Glomerular visceral epithelial cell (primary cell): ENCODE results near the gene SWSAP1.
A peak's percentile ranks its signal among the peaks of the same experiment; 100 is the strongest.

Source experiments
- DNase-seq: peaks from one replicate; pipeline ENCODE4 v3.0.0-alpha.2; 2016; ENCODE audit errors: extremely low spot score

SWSAP1 gene

GRCh38 chr19:11355160-11356073, 19.0 kb upstream of the SWSAP1 start, which contains the start of gene PLPPR2:
Gene PLPPR2, plus strand, starts transcription at chr19:11355432. Its CDS starts 2,242 bp downstream, at chr19:11357674.
- peak; percentile 86 for DNase-seq

- no peak for DNase-seq
These were observed 18.4 kb upstream of the SWSAP1 start for GRCh38 chr19:11356074-11356397.

GRCh38 chr19:11356676-11357550, 17.6 kb upstream of the SWSAP1 start:
- DNase-seq: no peak

- no peak for DNase-seq
These were observed 15.0 kb upstream of the SWSAP1 start for GRCh38 chr19:11359421-11359820.

- DNase-seq: no peak
These were observed 13.3 kb upstream of the SWSAP1 start for GRCh38 chr19:11361037-11361770.

GRCh38 chr19:11361771-11362731, 12.4 kb upstream of the SWSAP1 start:
- DNase-seq: no peak

- DNase-seq: no peak
These were observed 10.6 kb upstream of the SWSAP1 start for GRCh38 chr19:11363881-11364280.

- DNase-seq: no peak
These were observed 10.1 kb upstream of the SWSAP1 start for GRCh38 chr19:11364296-11364904.

- DNase-seq: no peak
These were observed 9.5 kb upstream of the SWSAP1 start for GRCh38 chr19:11364935-11365334.

- no peak for DNase-seq
These were observed 8.8 kb upstream of the SWSAP1 start for GRCh38 chr19:11365557-11366117.

- no peak for DNase-seq
These were observed 6.9 kb upstream of the SWSAP1 start for GRCh38 chr19:11367528-11367927.

- no peak for DNase-seq
These were observed 3.7 kb upstream of the SWSAP1 start for GRCh38 chr19:11370744-11371143.

- DNase-seq: no peak
These were observed 1.1 kb upstream of the SWSAP1 start for GRCh38 chr19:11373166-11373884.

GRCh38 chr19:11373885-11374432, 507 bp upstream of the SWSAP1 start:
- no peak for DNase-seq

GRCh38 chr19:11375143-11375948, 880 bp downstream of the SWSAP1 start:
- peak; percentile 52 for DNase-seq

GRCh38 chr19:11377237-11377636, 2.8 kb downstream of the SWSAP1 start:
- peak; percentile 83 for DNase-seq

GRCh38 chr19:11377756-11378155, 3.3 kb downstream of the SWSAP1 start:
- DNase-seq: peak; percentile 27
